ENCODE data around the gene EFTUD2. TPM values are rescaled to one million over a fixed set of nuclear protein-coding genes. Genes with fewer than 3 reads are reported as not detected.

Gene EFTUD2
- total and polyA plus RNA-seq, 2 of the 13 experiments (the other 11 are each of a cell fraction or from before 2014, with no cell fraction given), result 111 to 137 TPM

- TF ChIP-seq DBP (CRISPR knock-in tag; IDR thresholded peaks at IDR 0.05; ENCODE audit: not compliant biosample characterization), result no peak
- TF ChIP-seq EEA1 (CRISPR knock-in tag; IDR thresholded peaks at IDR 0.05; ENCODE audit: borderline replicate concordance), result no peak
- no peak for TF ChIP-seq POLR2AphosphoS2 (IDR thresholded peaks at IDR 0.05; ENCODE audit: low read depth, low read length)
- no peak for TF ChIP-seq ZNF225 (CRISPR knock-in tag; IDR thresholded peaks at IDR 0.05)
- TF ChIP-seq GRHL1 (CRISPR knock-in tag; conservative IDR thresholded peaks at IDR 0.05), result no peak
- TF ChIP-seq ZNF34 (CRISPR knock-in tag; IDR thresholded peaks at IDR 0.05; ENCODE audit: borderline replicate concordance), result 0 out of 2 replicates have a peak, but pooled peaks have one; percentile 48
- TF ChIP-seq, protein P1, sequence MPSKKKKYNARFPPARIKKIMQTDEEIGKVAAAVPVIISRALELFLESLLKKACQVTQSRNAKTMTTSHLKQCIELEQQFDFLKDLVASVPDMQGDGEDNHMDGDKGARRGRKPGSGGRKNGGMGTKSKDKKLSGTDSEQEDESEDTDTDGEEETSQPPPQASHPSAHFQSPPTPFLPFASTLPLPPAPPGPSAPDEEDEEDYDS (CRISPR knock-in tag; IDR thresholded peaks at IDR 0.05), result peak; percentile 89
- peak; percentile 78; the same call in 1 of the 2 replicates for TF ChIP-seq ZNF580 (CRISPR knock-in tag; IDR thresholded peaks at IDR 0.05; ENCODE audit: borderline replicate concordance, low read depth)
- TF ChIP-seq ATF7 (IDR thresholded peaks at IDR 0.05), result no peak
- peak; percentile 29; the same call in 1 of the 2 replicates for TF ChIP-seq ATF7 (CRISPR knock-in tag; IDR thresholded peaks at IDR 0.05)
- TF ChIP-seq, protein P2, sequence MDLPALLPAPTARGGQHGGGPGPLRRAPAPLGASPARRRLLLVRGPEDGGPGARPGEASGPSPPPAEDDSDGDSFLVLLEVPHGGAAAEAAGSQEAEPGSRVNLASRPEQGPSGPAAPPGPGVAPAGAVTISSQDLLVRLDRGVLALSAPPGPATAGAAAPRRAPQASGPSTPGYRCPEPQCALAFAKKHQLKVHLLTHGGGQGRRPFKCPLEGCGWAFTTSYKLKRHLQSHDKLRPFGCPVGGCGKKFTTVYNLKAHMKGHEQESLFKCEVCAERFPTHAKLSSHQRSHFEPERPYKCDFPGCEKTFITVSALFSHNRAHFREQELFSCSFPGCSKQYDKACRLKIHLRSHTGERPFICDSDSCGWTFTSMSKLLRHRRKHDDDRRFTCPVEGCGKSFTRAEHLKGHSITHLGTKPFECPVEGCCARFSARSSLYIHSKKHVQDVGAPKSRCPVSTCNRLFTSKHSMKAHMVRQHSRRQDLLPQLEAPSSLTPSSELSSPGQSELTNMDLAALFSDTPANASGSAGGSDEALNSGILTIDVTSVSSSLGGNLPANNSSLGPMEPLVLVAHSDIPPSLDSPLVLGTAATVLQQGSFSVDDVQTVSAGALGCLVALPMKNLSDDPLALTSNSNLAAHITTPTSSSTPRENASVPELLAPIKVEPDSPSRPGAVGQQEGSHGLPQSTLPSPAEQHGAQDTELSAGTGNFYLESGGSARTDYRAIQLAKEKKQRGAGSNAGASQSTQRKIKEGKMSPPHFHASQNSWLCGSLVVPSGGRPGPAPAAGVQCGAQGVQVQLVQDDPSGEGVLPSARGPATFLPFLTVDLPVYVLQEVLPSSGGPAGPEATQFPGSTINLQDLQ (CRISPR knock-in tag; IDR thresholded peaks at IDR 0.05), result no peak
- TF ChIP-seq, protein P3, sequence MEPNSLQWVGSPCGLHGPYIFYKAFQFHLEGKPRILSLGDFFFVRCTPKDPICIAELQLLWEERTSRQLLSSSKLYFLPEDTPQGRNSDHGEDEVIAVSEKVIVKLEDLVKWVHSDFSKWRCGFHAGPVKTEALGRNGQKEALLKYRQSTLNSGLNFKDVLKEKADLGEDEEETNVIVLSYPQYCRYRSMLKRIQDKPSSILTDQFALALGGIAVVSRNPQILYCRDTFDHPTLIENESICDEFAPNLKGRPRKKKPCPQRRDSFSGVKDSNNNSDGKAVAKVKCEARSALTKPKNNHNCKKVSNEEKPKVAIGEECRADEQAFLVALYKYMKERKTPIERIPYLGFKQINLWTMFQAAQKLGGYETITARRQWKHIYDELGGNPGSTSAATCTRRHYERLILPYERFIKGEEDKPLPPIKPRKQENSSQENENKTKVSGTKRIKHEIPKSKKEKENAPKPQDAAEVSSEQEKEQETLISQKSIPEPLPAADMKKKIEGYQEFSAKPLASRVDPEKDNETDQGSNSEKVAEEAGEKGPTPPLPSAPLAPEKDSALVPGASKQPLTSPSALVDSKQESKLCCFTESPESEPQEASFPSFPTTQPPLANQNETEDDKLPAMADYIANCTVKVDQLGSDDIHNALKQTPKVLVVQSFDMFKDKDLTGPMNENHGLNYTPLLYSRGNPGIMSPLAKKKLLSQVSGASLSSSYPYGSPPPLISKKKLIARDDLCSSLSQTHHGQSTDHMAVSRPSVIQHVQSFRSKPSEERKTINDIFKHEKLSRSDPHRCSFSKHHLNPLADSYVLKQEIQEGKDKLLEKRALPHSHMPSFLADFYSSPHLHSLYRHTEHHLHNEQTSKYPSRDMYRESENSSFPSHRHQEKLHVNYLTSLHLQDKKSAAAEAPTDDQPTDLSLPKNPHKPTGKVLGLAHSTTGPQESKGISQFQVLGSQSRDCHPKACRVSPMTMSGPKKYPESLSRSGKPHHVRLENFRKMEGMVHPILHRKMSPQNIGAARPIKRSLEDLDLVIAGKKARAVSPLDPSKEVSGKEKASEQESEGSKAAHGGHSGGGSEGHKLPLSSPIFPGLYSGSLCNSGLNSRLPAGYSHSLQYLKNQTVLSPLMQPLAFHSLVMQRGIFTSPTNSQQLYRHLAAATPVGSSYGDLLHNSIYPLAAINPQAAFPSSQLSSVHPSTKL (CRISPR knock-in tag; IDR thresholded peaks at IDR 0.05), result peak; percentile 45; the same call in 1 of the 2 replicates
- 0 out of 2 replicates have a peak, but pooled peaks have one; percentile 55 for TF ChIP-seq MXD3 (CRISPR knock-in tag; IDR thresholded peaks at IDR 0.05)
- no peak for TF ChIP-seq ZMYM3 (CRISPR knock-in tag; IDR thresholded peaks at IDR 0.05)
- peak; percentile 67; the same call in 1 of the 2 replicates for TF ChIP-seq ZGPAT (CRISPR knock-in tag; IDR thresholded peaks at IDR 0.05)
Observed at GRCh38 chr17:44947461-44948314, 48.4 kb upstream of the EFTUD2 start, which contains the start of gene KIF18B (continued).
